H1 (cell line): ENCODE results near the gene JPT2. TPM values are rescaled to one million over a fixed set of nuclear protein-coding genes. Genes with fewer than 3 reads are reported as not detected.

ENCODE experiments used
- ASH2L ChIP-seq: fragments of 200-600, 300-600 bp; sonication (generic); IDR thresholded peaks from one replicate; pipeline ENCODE4 v1.7.1; 2017; ENCODE audit warnings: low read length
- BACH1 ChIP-seq: IDR thresholded peaks from 2 replicates; pipeline ENCODE4 v1.6.1; 2012; ENCODE audit warnings: low read length, improper control_type of control experiment
- BCL11A ChIP-seq, 2 experiments: IDR thresholded peaks; one replicate each; pipeline ENCODE4 v1.6.1; 2011; ENCODE audit warnings: low read depth in 2 of 2, low read length in 2 of 2, mild to moderate bottlenecking in 2 of 2
- BRCA1 ChIP-seq: IDR thresholded peaks from 2 replicates; pipeline ENCODE4 v1.6.1; 2012; ENCODE audit warnings: low read depth, low read length, improper control_type of control experiment
- CBX8 ChIP-seq: fragments of 300-800, 300-1000 bp; sonication (generic); IDR thresholded peaks from 2 replicates; pipeline ENCODE4 v1.7.1; 2016; ENCODE audit warnings: low read depth, low read length, borderline replicate concordance
- CREB1 ChIP-seq: IDR thresholded peaks from 2 replicates; pipeline ENCODE4 v1.6.1; 2012; ENCODE audit warnings: inconsistent platforms
- CTCF ChIP-seq, 3 experiments: IDR thresholded peaks; 1 replicate in 2 of 3; 2 replicates in 1 of 3; pipeline versions ENCODE4 v1.5.1 to v1.6.1; 2011; ENCODE audit warnings: low read length in 3 of 3, mild to moderate bottlenecking in 3 of 3, inconsistent platforms in 2 of 3, low read depth in 1 of 3, moderate library complexity in 1 of 3; ENCODE audit not compliant: insufficient read depth in 1 of 3; ENCODE audit errors: control extremely low read depth in 1 of 3
- GABPA ChIP-seq: IDR thresholded peaks from 2 replicates; pipeline ENCODE4 v1.6.1; 2011; ENCODE audit warnings: mild to moderate bottlenecking, low read length, moderate library complexity, borderline replicate concordance; ENCODE audit not compliant: insufficient read depth
- polyA plus RNA-seq, 7 experiments: library from polyadenylated mRNA; depleted of rRNA in 3 of 7; stranded (reverse) in 5 of 7; unstranded in 2 of 7; fragments of >200 nt in 5 of 7; fragments of 200-250 nt in 2 of 7; gene quantifications; 1 replicate in 5 of 7; 2 replicates in 1 of 7; 4 replicates in 1 of 7; pipeline versions ENCODE4 v1.2.1 to v1.2.3, GENCODE V29; 2011 to 2013; ENCODE audit warnings: missing spikeins in 2 of 7, mixed read lengths in 2 of 7
- total RNA-seq: library from RNA; stranded (reverse); fragmentation: NEBNext Ultra II Directional; extraction: Animal tissue kit (Norgen Biotek cat#: 25700); gene quantifications from 2 replicates; pipeline ENCODE4 v1.2.1, GENCODE V29; 2021

Gene JPT2
- total and polyA plus RNA-seq, 2 of the 8 experiments (the other 6 are each of a cell fraction or from before 2014, with no cell fraction given): 67.6 to 197 TPM

GRCh38 chr16:1643521-1643920, 34.6 kb upstream of the JPT2 start (continued):
- no peak for TF ChIP-seq BRCA1
- no peak for TF ChIP-seq GABPA
- TF ChIP-seq CBX8: no peak
- TF ChIP-seq BCL11A (IDR thresholded peaks at IDR 0.05; ENCODE audit: low read depth in 2 of 2, low read length in 2 of 2): no peak
- no peak for TF ChIP-seq CREB1
- no peak for TF ChIP-seq BACH1
- TF ChIP-seq ASH2L: no peak
- TF ChIP-seq CTCF (IDR thresholded peaks at IDR 0.05; ENCODE audit: control extremely low read depth in 1 of 3, insufficient read depth in 1 of 3, low read depth in 1 of 3, low read length in 3 of 3): no peak
